HEK293T (cell line): ENCODE measurements around the gene SUPT4H1.

Experiments
- CTCF ChIA-PET: fragments of 350-600 bp; formaldehyde crosslinking; extraction: SDS; loops from one replicate; lab custom pipeline; 2021; ENCODE audit warnings: antibody characterized with exemption, inconsistent platforms; lab: Yijun Ruan, JAX
- POLR2A ChIA-PET: fragments of 350-600 bp; formaldehyde crosslinking; extraction: SDS; loops from one replicate; lab custom pipeline; 2020; ENCODE audit warnings: antibody characterized with exemption, inconsistent platforms; lab: Yijun Ruan, JAX
- DNase-seq: peaks from one replicate; pipeline ENCODE4 v3.0.0; 2012; ENCODE audit warnings: mixed read lengths; ENCODE audit errors: extremely low spot score
- ARNT ChIP-seq: fragments of 450-650 bp; IDR thresholded peaks from 2 replicates; pipeline ENCODE4 v1.6.1; 2017; ENCODE audit warnings: mild to moderate bottlenecking
- BHLHE40 ChIP-seq: fragments of 450-650 bp; IDR thresholded peaks from 2 replicates; pipeline ENCODE4 v1.6.1; 2016; ENCODE audit warnings: mild to moderate bottlenecking, moderate library complexity, borderline replicate concordance
- CTBP1 ChIP-seq: fragments of 450-650 bp; IDR thresholded peaks from 2 replicates; pipeline ENCODE4 v1.6.1; 2016; ENCODE audit warnings: borderline replicate concordance
- ELF4 ChIP-seq: fragments of 450-650 bp; IDR thresholded peaks from 2 replicates; pipeline ENCODE4 v1.6.1; 2017; ENCODE audit warnings: antibody characterized with exemption
- FOXA1 ChIP-seq: fragments of 450-650 bp; IDR thresholded peaks from 2 replicates; pipeline ENCODE4 v1.6.1; 2016; ENCODE audit warnings: mild to moderate bottlenecking
- FOXK2 ChIP-seq: fragments of 450-650 bp; IDR thresholded peaks from 2 replicates; pipeline ENCODE4 v1.6.1; 2016; ENCODE audit warnings: mild to moderate bottlenecking
- FOXM1 ChIP-seq: fragments of 450-650 bp; IDR thresholded peaks from 2 replicates; pipeline ENCODE4 v1.6.1; 2017; ENCODE audit warnings: mild to moderate bottlenecking, borderline replicate concordance
- HDGF ChIP-seq: fragments of 450-650 bp; IDR thresholded peaks from 2 replicates; pipeline ENCODE4 v1.6.1; 2017; ENCODE audit warnings: antibody characterized with exemption, borderline replicate concordance
- L3MBTL2 ChIP-seq: fragments of 450-650 bp; conservative IDR thresholded peaks from 2 replicates; pipeline ENCODE4 v1.6.1; 2016; ENCODE audit warnings: mild to moderate bottlenecking
- LEF1 ChIP-seq: fragments of 450-650 bp; IDR thresholded peaks from 2 replicates; pipeline ENCODE4 v1.6.1; 2017; ENCODE audit warnings: mild to moderate bottlenecking, borderline replicate concordance
- NFRKB ChIP-seq: fragments of 450-650 bp; IDR thresholded peaks from 2 replicates; pipeline ENCODE4 v1.6.1; 2016; ENCODE audit warnings: mild to moderate bottlenecking, moderate library complexity
- SP1 ChIP-seq: fragments of 450-650 bp; IDR thresholded peaks from 2 replicates; pipeline ENCODE4 v1.6.1; 2017
- SUZ12 ChIP-seq: fragments of 450-650 bp; IDR thresholded peaks from 2 replicates; pipeline ENCODE4 v1.6.1; 2016; ENCODE audit warnings: mild to moderate bottlenecking
- TARDBP ChIP-seq: fragments of 450-650 bp; IDR thresholded peaks from 2 replicates; pipeline ENCODE4 v1.6.1; 2016
- ZNF384 ChIP-seq: fragments of 450-650 bp; IDR thresholded peaks from 2 replicates; pipeline ENCODE4 v1.6.1; 2016
- TF ChIP-seq, protein P1 (sequence below): fragments of 450-650 bp; IDR thresholded peaks from 2 replicates; pipeline ENCODE4 v1.6.1; 2016

The SUPT4H1 gene

DNA sequence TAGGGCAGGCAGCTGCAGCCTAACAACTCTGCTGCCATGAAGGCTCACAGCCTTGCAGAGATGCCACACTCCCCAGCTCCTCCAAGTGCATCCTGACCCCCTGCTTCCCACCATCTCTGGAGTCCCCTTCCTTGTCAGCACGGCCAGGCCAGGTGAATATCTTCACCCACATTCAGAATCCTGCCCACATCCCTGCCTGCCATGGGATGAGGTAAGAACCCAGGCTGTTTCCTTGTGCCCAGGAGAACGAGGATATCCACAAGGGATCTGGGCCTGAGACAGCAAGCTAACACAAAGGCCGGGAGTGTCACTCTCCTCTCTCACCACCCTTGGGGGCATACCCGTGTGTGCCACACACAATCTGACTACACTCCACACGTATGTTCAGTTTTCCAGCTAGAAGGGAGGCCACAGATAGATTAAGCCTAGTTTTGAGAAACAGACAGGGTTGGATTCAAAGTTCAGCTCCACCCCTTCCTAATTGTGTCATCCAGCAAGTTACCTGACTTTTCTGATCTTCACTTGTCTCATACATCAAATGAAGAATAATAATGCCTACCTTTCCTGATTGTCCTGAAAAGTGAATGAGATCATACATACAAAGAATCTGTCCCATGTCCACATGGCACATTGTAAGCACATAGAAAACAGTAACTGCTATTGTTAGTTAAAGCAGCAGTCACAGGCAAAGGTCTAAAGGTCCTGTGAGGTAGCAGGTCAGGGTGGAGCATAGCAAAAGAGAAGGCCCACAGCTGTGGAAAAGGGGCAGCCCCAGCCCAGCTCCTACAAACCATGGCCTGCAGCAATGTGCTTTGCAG, 17.4 kb upstream of the SUPT4H1 start:
- DNase-seq = no peak
- CTCF ChIA-PET = interaction anchor here (1.0 kb wide), 1 partner anchor 48 kb away, joined by 4 read pairs; the partner anchor contains the start of gene RNF43
- TF ChIP-seq, protein P1, sequence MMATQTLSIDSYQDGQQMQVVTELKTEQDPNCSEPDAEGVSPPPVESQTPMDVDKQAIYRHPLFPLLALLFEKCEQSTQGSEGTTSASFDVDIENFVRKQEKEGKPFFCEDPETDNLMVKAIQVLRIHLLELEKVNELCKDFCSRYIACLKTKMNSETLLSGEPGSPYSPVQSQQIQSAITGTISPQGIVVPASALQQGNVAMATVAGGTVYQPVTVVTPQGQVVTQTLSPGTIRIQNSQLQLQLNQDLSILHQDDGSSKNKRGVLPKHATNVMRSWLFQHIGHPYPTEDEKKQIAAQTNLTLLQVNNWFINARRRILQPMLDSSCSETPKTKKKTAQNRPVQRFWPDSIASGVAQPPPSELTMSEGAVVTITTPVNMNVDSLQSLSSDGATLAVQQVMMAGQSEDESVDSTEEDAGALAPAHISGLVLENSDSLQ = no peak
- TF ChIP-seq L3MBTL2 (no peak), BHLHE40 (no peak), NFRKB (no peak), CTBP1 (no peak), TARDBP (no peak), FOXA1 (no peak), SP1 (no peak)
- POLR2A ChIA-PET = interaction anchor here (1.0 to 3.8 kb wide), 2 partner anchors 17 to 46 kb away, joined by 3 to 21 read pairs; partner anchors contain the start of gene SUPT4H1

DNA sequence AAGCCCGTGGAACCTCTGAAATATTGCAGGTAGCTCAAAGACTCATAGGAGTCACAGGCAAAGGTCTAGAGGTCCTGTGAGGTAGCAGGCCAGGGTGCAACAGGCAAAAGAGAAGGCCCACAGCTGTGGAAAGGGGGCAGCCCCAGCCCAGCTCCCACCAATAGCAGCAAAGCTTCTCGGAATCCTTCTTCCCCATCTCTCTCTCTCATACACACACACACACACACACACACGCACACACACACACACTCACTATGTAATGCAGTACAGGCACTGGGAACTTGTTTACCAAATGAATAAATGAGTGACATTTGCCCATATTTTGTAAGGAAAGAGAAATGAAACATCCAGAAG, 16.8 kb upstream of the SUPT4H1 start:
- POLR2A ChIA-PET = interaction anchor here (1.0 to 3.8 kb wide), 2 partner anchors 17 to 46 kb away, joined by 3 to 21 read pairs; partner anchors contain the start of gene SUPT4H1

DNA sequence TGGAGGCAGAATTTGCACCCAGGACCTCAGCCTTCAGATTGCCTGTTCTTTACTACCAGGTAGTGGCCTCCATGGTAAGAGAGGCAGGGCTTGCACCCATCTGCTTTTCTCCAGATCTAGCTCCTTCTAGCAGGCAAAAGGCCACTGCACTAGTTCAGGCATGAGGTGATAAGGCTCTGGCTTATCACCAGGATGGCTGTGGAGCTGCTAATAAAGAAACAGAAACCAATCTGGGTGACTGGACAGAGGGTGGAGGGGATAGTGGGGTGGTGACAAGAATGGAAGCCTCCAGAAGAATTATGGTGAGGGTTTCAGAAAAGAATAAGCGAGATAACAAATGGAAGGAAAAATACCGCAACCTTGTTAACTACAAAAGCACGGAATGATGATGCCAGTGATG, 15.5 kb upstream of the SUPT4H1 start:
- no peak for DNase-seq
- TF ChIP-seq, protein P1 = no peak
- CTCF ChIA-PET = no interaction called here
- POLR2A ChIA-PET = interaction anchor here (1.2 to 3.8 kb wide), 2 partner anchors 15 to 48 kb away, joined by 3 to 21 read pairs; partner anchors contain the start of gene SUPT4H1

More for the DNA sequence above, 16.8 kb upstream of the SUPT4H1 start:
- TF ChIP-seq HDGF = no peak
- TF ChIP-seq BHLHE40 = no peak
- TF ChIP-seq ARNT = no peak
- TF ChIP-seq NFRKB = no peak
- TF ChIP-seq FOXK2 = no peak
- no peak for TF ChIP-seq ELF4
- no peak for TF ChIP-seq SUZ12
- no peak for TF ChIP-seq ZNF384
- TF ChIP-seq L3MBTL2 = no peak
- TF ChIP-seq FOXM1 = no peak
- TF ChIP-seq, protein P1 = no peak
- TF ChIP-seq CTBP1 = no peak
- TF ChIP-seq SP1 = no peak
- TF ChIP-seq LEF1 = no peak
- TF ChIP-seq FOXA1 = no peak
- no peak for TF ChIP-seq TARDBP
- DNase-seq = no peak
- CTCF ChIA-PET = interaction anchor here (0.5 to 0.6 kb wide), 2 partner anchors 49 to 562 kb away, joined by 3 to 7 read pairs; no protein-coding TSS in a partner anchor

DNA sequence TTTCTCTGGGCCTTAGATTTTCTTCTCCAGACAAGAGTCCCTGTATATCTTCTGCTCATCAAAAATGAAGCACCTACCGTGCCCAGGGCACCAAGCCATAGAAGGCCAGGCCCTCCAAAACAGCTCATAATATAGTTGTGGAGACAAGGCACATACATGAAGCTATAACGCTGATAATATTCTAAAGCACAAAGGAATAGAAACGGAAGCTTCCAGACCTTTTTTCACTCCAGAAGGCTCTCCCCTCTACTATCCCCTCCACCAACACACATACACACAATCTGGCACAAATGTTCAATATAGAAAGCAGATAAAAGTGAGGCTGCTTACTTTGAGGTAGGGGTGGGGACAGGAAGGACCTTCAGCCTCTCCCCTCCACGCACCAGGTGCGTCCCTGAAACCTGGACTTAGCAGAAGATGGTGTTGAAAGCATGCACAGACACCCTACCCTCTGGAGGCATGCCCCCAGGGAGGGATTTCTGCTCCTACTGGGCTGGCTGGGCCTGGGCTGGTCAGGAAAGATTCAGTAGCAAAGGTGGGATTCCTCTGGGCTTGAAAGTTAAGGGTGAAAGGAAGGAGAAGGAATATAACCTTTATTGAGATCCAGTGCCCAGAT, 14.1 kb upstream of the SUPT4H1 start:
- POLR2A ChIA-PET = interaction anchor here (1.1 to 5.0 kb wide), 4 partner anchors 13 to 51 kb away, joined by 3 to 56 read pairs (median 7); partner anchors contain the start of genes RNF43 and SUPT4H1
- CTCF ChIA-PET = no interaction called here
- TF ChIP-seq TARDBP (no peak), HDGF (no peak), FOXA1 (no peak), NFRKB (no peak), LEF1 (no peak), BHLHE40 (no peak), ZNF384 (no peak), ELF4 (no peak), FOXK2 (no peak), SP1 (no peak), FOXM1 (no peak), CTBP1 (no peak), L3MBTL2 (no peak)
- TF ChIP-seq, protein P1 = no peak
- no peak for DNase-seq

DNA sequence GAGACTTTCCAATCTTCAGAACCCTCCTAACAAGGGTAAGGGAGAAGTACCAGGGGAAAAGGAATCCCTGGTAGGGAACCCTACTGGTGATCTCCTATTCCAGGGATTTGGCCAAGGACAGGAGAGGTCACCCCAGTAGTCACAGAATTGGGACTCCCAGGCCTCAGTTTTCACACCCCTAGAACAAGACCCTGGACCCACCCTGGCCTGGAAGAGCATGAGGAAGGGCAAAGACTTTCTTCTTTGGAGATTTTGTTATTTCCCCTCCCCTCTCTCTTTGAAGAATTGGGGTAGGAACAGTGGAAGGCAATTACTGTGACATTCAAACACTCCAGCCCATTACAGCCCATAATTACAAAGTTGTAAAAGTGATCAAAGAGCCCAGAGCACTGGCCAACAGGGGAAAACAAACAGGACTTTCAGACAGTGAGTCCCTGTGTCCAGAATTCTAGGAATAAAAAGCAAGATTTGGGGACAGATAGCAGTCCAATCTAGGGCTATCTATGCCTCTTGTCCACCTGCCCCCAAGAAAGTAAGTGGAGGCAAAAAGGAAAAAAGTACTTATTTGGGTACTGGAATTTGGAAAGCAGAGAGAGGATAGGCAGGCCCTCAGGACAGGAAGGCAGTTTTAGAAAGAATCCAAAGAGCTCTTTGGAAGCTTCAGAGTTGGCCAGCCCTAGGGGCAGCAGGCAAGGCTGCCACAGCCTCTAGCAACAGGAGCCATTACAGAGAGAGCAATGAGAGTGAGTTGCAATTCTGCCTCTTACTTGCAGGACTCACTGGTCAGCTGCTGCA, 13.4 kb upstream of the SUPT4H1 start:
- CTCF ChIA-PET = no interaction called here
- TF ChIP-seq ZNF384 (no peak), SP1 (no peak), FOXK2 (no peak), FOXM1 (no peak), ELF4 (no peak), SUZ12 (no peak)
- TF ChIP-seq, protein P1 = no peak
- no peak for DNase-seq
- POLR2A ChIA-PET = interaction anchor here (1.1 to 5.0 kb wide), 3 partner anchors 12 to 52 kb away, joined by 4 to 56 read pairs (median 10); partner anchors contain the start of genes RNF43 and SUPT4H1
